Body of pancreas (tissue), 4 donors: ENCODE results near the gene SMARCD2.

ENCODE experiments used
- CTCF ChIP-seq, 7 experiments: fragments of 450-650 bp in 4 of 7; fragments of 200-600 bp in 3 of 7; sonication (generic) in 3 of 7; IDR thresholded peaks; one replicate each; pipeline ENCODE4 v1.5.1; 2016 to 2019; ENCODE audit warnings: antibody characterized with exemption in 7 of 7
- POLR2A ChIP-seq, 3 donors: fragments of 450-650 bp; IDR thresholded peaks; one replicate each; pipeline ENCODE4 v1.6.1; 2016; ENCODE audit warnings: antibody characterized with exemption in 3 of 3, mild to moderate bottlenecking in 2 of 3

DNA sequence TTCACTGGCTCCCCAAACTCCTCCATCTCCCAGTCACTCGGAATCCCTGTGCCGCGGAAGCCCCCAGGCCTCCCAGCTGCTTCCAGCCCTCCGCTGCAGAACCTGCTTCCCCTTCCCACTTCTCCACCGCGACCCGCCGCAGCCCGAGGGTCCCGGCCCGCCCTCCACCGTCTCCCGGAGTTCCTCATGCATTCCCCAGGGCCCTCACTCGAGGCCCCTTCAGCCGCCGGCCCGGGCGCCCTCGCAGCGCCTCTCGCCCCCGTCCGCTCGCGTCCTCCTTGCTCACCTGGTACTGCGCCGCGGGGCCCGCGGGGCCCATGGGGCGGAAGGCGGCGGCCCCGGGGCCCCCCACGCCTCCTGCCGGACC, 329 bp downstream of the SMARCD2 start:
- TF ChIP-seq CTCF (IDR thresholded peaks at IDR 0.05) (no peak), POLR2A (IDR thresholded peaks at IDR 0.05) (peak in 1 of 3 donors; percentile 2)
